Suprapubic skin (tissue), 3 donors: ENCODE measurements around the gene EVA1A.

Experiments used
- CTCF ChIP-seq, 2 donors: fragments of 200-600 bp in 1 of 2; fragments of 450-650 bp in 1 of 2; sonication (generic) in 1 of 2; IDR thresholded peaks; one replicate each; pipeline ENCODE4 v1.5.1; 2016 to 2019; ENCODE audit warnings: antibody characterized with exemption in 2 of 2, mild to moderate bottlenecking in 1 of 2, moderate library complexity in 1 of 2
- POLR2AphosphoS5 ChIP-seq, 3 donors: sonication (generic); formaldehyde crosslinking; IDR thresholded peaks; one replicate each; pipeline ENCODE4 v1.6.1; 2017; ENCODE audit warnings: antibody characterized with exemption in 3 of 3

DNA sequence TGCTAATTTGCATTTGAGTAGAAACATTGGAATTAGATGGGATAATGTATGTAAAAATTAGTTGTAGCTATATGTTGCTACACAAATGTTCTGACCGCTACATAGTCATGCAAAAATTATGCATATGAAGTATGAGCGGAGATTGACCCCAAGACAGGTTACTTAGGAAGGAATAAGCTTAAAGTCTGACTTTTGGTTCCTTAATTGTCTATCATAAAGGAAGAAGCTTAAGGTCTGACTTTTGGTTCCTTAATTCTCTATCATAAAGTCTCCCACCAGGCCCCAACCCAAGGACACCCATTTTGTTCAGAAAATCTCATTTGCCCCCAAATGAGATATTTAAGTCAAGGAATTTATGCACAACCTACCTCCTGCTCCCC lies 106.5 kb downstream of the EVA1A start:
- TF ChIP-seq CTCF (IDR thresholded peaks at IDR 0.05), result no peak
- no peak for TF ChIP-seq POLR2AphosphoS5 (IDR thresholded peaks at IDR 0.05)
